Adrenal gland (tissue), 12 donors: ENCODE data around the gene DNASE1L2. TPM values are rescaled to one million over a fixed set of nuclear protein-coding genes. Genes with fewer than 3 reads are reported as not detected.

Experiments
- DNase-seq, 7 donors: peaks; one replicate each; pipeline ENCODE4 v3.0.0-alpha.2; 2019 to 2020
- H3K27ac ChIP-seq, 5 donors: fragments of 200-600 bp; sonication (generic) in 4 of 5; 1 replicate in 3 of 5; 2 replicates in 2 of 5; pipeline versions ENCODE4 v1.5.1 to v1.8.0; 2016 to 2020; ENCODE audit warnings: mild to moderate bottlenecking in 1 of 5
- H3K27me3 ChIP-seq: fragments of 200-600 bp; 2 replicates; pipeline ENCODE4 v1.8.0; 2021
- H3K36me3 ChIP-seq, 2 donors: fragments of 200-600 bp; replicated peaks in 1 of 2; 1 replicate in 1 of 2; 2 replicates in 1 of 2; pipeline versions ENCODE4 v1.5.1 to v1.8.0; 2018 to 2022
- H3K4me1 ChIP-seq, 2 donors: fragments of 200-600 bp; replicated peaks in 1 of 2; 1 replicate in 1 of 2; 2 replicates in 1 of 2; pipeline versions ENCODE4 v1.5.1 to v1.8.0; 2018 to 2021
- H3K4me3 ChIP-seq, 4 donors: fragments of 200-600 bp; sonication (generic) in 3 of 4; one replicate each; pipeline ENCODE4 v1.5.1; 2016 to 2018
- H3K9me3 ChIP-seq, 3 donors: fragments of 200-600 bp; sonication (generic) in 1 of 3; replicated peaks in 1 of 3; 1 replicate in 2 of 3; 2 replicates in 1 of 3; pipeline versions ENCODE4 v1.5.1 to v1.8.0; 2016 to 2021
- CTCF ChIP-seq, 6 experiments: fragments of 450-650 bp in 4 of 6; fragments of 200-600 bp in 2 of 6; sonication (generic) in 1 of 6; IDR thresholded peaks; 1 replicate in 5 of 6; 2 replicates in 1 of 6; pipeline versions ENCODE4 v1.5.1 to v1.8.0; 2016 to 2021; ENCODE audit warnings: antibody characterized with exemption in 6 of 6, mild to moderate bottlenecking in 2 of 6, moderate library complexity in 1 of 6
- POLR2A ChIP-seq, 2 donors: fragments of 450-650 bp; IDR thresholded peaks; one replicate each; pipeline ENCODE4 v1.6.1; 2017; ENCODE audit warnings: antibody characterized with exemption in 2 of 2, mild to moderate bottlenecking in 2 of 2, moderate library complexity in 1 of 2
- WGBS, 4 donors: extraction: QIAGEN DNeasy Blood & Tissue Kit in 2 of 4; methylation state at CpG; one replicate each; pipeline versions ENCODE4 v1.1.5 to v1.1.7; 2013 to 2017; 5-methylcytosine and 5-hydroxymethylcytosine counted together
- intact Hi-C, 2 donors: fragments of 100-400 bp; cut with DNase I; formaldehyde crosslinking; loops; one replicate each; pipeline versions ENCODE4 v1.14.1 to v1.15.0; 2022 to 2023
- polyA plus RNA-seq, 3 donors: library from polyadenylated mRNA; stranded (reverse); fragments of 200-250 nt in 2 of 3; fragments of 350-450 nt in 1 of 3; fragmentation: Illumina TruSeq in 1 of 3; extraction: RNeasy Lipid Tissue Mini Kit (QIAGEN cat#74804) in 1 of 3; gene quantifications; one replicate each; pipeline ENCODE4 v1.2.3, GENCODE V29; 2013 to 2014
- total RNA-seq, 9 donors: library from RNA; depleted of rRNA in 4 of 9; stranded (reverse); fragments of >200 nt in 4 of 9; fragments of 120-200 nt in 1 of 9; fragmentation: NEBNext Ultra II Directional in 1 of 9; extraction: Animal tissue kit (Norgen Biotek cat#: 25700) in 1 of 9; gene quantifications; one replicate each; pipeline versions ENCODE4 v1.1.0 to v1.2.4, GENCODE V29; 2013 to 2023
- donor health status: healthy with polysubstance abuse.
- donor health status: Bipolar disorder and iron deficiency.
- donor health status: DM: yes; HTN: yes; CAD: no.
- donor health status: DM: no; HTN: no; CAD: no.
- donor health status: DM: no; HTN: no; CAD: no.
- donor health status: DM: yes; HTN: yes; CAD: no.

Gene DNASE1L2
- total and polyA plus RNA-seq, 12 donors = 0.25 to 6.0 (median 0.89) TPM; not detected in 2

- 89 to 92% (median 90%) methylated on average over 24 to 37 of the region's 37 CpGs for WGBS, 4 donors
- TF ChIP-seq POLR2A (IDR thresholded peaks at IDR 0.05) (no peak), CTCF (IDR thresholded peaks at IDR 0.05) (no peak)
- Histone ChIP-seq H3K9me3 (no peaks in the 10 kb centered on the region), H3K4me3 (no peak overlapping the region), H3K4me1 (no peaks in the 10 kb centered on the region), H3K27me3 (no peaks in the 10 kb centered on the region), H3K36me3 (peaks cover 0 to 4% of the 10 kb centered on the region in 2 donors), H3K27ac (no peak overlapping the region)
- intact Hi-C loops = no loop called here
- no peak for DNase-seq
These were observed 47.9 kb downstream of the DNASE1L2 start for GRCh38 chr16:2284001-2284770.

- Histone ChIP-seq H3K27me3 (no peaks in the 10 kb centered on the region), H3K9me3 (no peaks in the 10 kb centered on the region), H3K4me1 (no peaks in the 10 kb centered on the region), H3K4me3 (no peak overlapping the region), H3K27ac (no peak overlapping the region), H3K36me3 (peaks cover 0 to 4% of the 10 kb centered on the region in 2 donors)
- no peak for TF ChIP-seq POLR2A (IDR thresholded peaks at IDR 0.05)
- no peak for TF ChIP-seq CTCF (IDR thresholded peaks at IDR 0.05)
- intact Hi-C loops = no loop called here
- no peak for DNase-seq
- WGBS, 4 donors = 87 to 90% (median 89%) methylated on average over 27 to 35 of the region's 35 CpGs
These were observed 48.7 kb downstream of the DNASE1L2 start for GRCh38 chr16:2284797-2285576.

- Histone ChIP-seq H3K9me3 (no peaks in the 10 kb centered on the region), H3K4me3 (no peak overlapping the region), H3K4me1 (no peaks in the 10 kb centered on the region), H3K27ac (no peak overlapping the region), H3K36me3 (peaks cover 0 to 4% of the 10 kb centered on the region in 2 donors), H3K27me3 (no peaks in the 10 kb centered on the region)
- no peak for TF ChIP-seq CTCF (IDR thresholded peaks at IDR 0.05)
- TF ChIP-seq POLR2A (IDR thresholded peaks at IDR 0.05) = no peak
- intact Hi-C loops = no loop called here
- WGBS, 4 donors = 83 to 90% (median 84%) methylated on average over 6 to 13 of the region's 13 CpGs
- no peak for DNase-seq
These were observed 49.5 kb downstream of the DNASE1L2 start for GRCh38 chr16:2285731-2286191.

GRCh38 chr16:2286550-2286949 lies 50.3 kb downstream of the DNASE1L2 start:
- no peak for DNase-seq
- Histone ChIP-seq H3K4me3 (no peak overlapping the region), H3K36me3 (peaks cover 0 to 4% of the 10 kb centered on the region in 2 donors), H3K27ac (no peak overlapping the region), H3K27me3 (no peaks in the 10 kb centered on the region), H3K4me1 (no peaks in the 10 kb centered on the region), H3K9me3 (no peaks in the 10 kb centered on the region)
- 87 to 100% (median 90%) methylated on average over 6 to 17 of the region's 17 CpGs for WGBS, 4 donors
- TF ChIP-seq CTCF (IDR thresholded peaks at IDR 0.05) (no peak), POLR2A (IDR thresholded peaks at IDR 0.05) (no peak)
- intact Hi-C loops = no loop called here
